Activated CD4-positive, alpha-beta T cell treated with anti-CD3 and anti-CD28 coated beads, Interleukin-2, Interleukin-6, amounts not matched to agents 100 ng/mL and 50 ng/mL, durations not matched to agents 16 hours and 8 hours (primary cell): Measurements from ENCODE around the gene SLBP.

Experiments used
- DNase-seq: peaks from one replicate; pipeline ENCODE4 v3.0.0-alpha.2; 2020

Gene SLBP

DNA sequence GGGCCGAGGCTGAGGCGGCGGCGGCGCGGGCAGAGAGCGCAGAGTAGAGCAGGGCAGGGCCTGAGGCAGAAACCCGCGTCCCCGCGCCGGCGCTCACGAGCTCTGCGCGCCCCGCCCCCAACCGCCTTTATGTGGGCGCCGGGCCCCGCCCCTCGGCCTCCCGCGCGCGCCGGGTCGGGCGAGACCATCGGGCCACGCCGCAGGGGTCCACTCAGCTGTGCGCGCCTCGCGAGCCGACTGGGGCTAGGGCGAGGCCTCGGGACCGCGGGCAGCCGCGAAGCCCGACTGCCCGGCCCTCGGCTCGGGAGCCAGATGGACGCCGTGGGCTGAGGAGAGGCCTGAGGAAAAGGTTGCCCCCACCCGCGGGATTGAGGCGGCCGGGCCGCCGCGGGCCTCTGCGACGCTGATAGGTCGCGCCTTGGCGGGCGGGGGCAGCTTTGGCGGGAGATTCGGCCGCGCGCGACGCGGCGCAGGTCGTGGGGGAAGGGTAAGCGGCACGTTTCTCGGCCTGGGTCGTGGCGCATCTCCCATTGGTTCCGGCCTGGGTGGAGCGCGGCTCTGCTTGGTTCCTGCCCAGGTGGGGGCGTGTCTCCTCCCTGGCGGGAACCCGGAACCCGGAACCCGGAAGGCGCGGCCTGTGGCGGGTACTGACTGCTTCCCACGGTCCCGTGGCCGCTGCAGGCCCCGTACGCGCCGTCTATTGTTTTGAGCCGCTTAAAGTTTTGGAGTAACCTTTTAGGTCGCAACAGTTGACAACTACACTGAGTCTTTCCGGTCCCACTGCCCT, at the start of gene SLBP:
Gene SLBP (minus strand): TSS at position 104 of the 787 bp plus-strand sequence. CDS start 131 bp downstream, outside the sequence.
- peak; percentile 99 for DNase-seq

DNA sequence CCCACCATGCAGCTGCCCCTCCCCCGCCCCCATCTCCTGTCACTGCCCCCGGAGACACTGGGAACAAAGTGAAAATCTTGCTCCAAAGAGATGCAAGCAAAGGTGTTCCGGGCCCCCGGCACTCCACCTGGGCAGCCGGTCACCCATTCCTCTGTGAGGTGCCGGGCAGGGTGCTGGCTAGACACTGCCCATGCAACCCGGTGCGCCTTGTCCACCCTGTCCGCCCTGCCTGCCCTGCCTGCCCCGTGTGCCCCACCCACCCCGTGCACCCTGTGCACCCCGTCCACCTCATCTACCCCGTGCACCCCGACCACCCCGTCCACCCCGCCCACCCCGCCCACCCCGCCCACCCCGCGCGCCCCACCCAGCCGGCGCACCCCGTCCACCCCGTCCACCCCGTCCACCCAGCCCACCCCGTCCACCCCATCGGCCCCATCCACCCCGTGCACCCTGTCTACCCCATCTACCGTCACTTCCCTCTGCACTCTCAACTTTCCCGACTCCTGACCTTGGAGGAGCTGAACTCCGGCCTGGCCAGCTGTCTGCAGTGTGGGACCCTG, 49.1 kb upstream of the SLBP start:
- no peak for DNase-seq

DNA sequence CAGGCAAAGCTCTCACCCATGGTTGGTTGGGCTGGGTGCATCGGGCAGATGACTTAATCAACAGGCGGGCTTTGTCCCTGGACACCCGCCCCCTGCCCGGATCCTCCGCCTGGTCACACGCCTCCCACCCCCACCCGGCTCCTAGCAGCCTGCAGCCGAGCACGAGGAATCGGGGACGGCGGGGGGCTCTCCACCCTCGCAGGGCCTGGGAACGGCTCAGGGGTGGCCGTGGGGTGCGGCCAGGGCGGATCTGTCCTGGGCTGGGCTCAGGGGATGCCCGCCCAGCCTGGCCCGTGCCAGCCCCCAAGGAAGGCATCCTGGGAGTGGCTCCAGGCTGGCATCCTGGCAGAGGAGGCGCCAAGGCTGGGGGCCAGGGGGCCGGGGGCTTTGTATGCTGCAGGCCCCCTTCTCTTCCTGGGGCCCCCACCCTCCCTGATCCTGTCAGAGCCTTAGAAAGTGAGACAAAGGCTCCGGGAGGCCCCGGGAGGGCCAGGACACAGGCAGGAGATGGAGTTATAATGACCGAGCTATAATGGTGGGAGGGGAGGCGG, 48.5 kb upstream of the SLBP start:
- DNase-seq, result no peak

DNA sequence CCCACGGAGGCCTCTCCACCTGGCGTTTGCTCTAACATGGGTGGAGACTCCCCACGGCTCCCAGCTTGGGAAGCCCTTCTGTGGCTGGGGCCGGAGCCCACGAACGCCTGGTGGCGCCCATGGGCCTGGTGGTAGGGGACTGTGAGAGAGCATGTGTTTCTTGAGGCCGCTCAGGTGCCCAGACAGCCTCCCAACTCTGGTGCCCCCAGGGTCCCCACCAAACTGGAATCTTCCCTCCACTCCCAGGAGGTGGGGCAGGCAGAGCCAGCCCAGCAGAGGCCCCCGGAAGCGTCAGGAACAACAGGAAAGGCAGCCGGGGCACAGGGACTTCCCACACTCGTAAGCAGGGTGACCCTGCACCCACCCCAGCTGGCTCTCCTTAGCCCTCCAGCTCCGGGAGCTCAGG, 47.7 kb upstream of the SLBP start:
- no peak for DNase-seq

DNA sequence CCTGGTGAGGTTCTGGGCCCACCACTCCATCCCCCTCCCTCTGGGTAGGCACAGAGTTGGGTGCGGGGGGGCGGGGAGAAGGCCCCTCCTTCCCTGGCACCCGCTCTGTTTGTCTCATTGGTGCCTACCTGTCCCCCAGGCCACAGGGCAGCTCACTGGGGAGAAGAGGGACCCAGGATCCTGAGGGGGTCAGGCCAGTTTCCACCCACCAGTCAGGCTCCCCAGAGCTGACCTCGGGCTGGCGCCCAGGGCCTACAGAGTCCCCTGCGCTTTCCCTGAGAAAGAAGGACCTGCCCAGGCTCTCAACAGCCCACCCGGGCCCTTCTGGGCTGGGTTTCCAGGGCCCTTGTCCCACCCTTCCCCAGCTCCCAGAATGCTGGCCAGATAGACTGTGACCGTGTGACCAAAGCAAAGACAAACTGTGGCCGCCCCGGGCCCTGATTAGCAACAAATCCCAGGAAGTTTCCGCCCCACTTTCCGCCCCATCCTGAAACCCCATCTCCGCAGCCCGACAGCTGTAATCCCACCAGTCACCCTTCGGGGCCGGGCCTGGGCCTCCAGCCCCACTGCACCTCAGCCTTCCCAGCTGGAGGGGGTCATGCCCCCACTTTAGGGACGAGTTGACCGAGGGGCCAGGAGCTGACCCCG, 47.2 kb upstream of the SLBP start:
- no peak for DNase-seq

DNA sequence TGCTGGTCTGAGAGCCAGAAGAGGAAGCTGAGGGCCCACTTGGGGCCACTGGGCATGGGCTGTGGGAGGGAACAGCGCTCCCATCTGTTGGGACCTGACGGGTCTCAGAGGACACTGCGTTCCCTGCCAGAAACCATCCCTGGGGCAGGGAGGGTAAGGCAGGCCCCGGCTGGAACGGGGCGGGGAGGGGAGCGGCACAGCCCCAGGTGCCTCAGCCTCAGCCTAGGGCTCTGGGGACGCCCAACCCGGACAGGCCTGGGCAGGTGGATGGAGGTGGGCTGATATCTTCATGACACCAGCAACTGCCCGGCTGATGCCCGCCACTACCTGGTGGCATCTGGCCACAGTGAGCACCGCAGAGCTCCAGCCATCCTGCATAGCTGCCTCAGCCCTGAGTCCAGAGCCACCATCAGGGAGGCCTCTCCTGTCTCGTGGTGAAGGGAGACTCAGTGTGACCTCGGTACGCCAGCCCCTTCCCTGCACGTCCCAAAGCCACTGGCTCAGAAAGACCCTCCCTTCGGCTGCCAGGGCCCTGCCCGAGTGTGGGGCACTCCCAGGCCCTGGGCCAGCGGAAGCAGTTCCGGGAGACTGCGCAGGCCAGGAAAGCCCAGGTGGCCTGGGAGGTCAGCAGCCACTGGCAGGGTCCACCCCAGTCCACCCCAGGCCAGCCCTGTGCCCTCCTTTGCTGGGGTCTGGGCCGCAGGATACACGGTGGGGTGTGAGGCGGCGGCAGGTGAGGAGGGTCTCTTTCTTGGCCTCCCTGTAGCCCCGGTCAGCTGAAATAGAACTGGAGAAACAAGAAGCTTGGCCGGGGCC, 46.4 kb upstream of the SLBP start:
- no peak for DNase-seq

DNA sequence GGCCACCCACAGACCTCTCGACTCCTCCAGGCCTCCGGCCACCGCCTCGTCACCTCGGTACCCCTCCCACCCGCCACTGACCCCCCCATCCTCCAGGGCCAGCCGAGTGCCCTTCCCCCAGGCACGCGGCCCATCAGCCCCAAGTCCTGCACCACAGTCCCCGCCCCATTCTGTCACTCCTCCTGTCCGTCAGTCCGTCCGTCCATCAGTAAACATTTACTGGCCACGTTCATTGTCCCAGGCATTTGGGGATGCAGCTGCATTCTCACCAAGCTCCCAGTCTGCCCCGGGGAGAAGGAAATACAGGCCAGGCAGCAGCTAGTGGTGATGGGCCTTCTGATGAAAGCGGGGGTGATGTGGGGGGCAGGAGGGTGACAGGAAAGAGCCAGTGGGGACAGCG, 45.7 kb upstream of the SLBP start:
- no peak for DNase-seq

DNA sequence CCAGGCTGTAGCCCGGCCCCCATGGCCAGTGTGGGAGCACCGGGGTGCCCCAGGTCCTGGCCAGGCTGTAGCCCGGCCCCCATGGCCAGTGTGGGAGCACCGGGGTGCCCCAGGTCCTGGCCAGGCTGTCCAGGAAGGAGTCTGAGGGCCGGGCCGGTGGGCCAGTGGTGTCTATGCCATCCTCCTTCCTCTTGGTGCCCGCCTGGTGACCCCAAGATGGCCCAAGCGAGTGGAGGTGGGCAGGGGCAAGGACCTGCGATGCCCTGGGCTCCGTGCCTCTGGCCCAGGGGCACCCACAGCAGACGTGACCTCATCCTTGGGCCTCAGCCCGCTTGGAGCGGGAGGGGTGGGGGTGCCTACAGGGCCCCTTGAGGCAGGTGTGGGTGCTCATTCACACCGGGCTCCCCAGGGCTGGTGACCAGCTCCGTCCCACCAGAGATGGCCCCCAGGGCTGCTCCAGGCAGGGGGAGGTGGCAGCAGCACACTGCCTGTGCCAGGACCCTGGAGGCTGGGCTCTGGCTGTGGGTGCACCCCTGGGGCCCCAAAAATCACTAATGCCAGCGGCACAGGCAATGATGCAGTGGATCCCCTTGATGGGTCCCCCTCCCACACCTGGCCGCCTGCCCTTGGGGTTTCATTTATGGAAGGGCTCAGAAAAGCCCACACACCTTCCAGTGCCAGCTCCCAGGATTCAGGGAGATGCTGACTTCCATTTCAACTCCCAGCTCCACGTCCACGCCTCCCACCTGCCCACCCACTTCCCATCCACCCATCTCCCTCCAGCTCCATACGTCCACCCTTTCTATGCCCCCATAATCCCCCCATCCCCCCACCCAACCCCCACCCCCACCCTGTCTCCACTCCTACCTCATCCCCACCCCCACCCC, 45.0 kb upstream of the SLBP start:
- DNase-seq, result no peak

DNA sequence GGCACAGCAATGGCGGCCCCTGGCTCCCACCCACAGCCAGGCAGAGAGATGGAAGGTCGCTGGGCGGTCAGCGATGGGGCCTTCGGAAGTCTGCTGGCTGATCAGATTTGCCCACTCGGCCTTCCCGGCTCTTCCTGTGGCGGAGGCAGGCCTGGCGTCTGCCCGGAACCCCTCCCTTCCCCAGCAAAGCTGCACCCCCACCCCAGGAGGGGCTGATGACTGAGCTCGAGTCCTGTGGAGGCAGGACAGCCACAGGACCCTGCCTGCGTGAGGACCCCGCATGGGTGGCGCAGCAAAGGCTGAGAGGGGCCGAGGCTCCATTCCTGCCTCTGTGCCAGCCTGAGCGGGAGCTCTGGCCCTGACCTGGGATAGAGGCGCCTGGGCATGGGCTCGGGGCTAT, 44.0 kb upstream of the SLBP start:
- no peak for DNase-seq

DNA sequence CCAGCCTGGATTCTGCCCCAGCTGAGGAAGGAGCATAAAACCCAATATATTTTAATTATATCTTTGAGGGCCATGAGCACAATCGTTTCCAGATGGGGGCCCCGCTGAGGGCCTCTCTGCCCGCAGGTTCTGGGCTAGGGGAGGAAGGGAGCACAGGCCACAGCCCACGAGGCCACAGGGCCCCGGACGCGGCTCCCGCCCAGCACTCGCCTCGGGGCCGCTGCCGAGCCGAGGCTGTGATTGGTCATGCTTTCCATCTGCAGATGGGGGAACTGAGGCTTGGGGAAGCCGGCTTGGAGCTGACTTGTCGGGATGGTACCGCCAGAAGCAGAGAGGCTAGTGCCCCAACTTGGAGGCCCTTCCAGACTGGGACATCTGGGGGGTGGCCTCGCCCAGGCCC, 43.2 kb upstream of the SLBP start:
- DNase-seq, result no peak

DNA sequence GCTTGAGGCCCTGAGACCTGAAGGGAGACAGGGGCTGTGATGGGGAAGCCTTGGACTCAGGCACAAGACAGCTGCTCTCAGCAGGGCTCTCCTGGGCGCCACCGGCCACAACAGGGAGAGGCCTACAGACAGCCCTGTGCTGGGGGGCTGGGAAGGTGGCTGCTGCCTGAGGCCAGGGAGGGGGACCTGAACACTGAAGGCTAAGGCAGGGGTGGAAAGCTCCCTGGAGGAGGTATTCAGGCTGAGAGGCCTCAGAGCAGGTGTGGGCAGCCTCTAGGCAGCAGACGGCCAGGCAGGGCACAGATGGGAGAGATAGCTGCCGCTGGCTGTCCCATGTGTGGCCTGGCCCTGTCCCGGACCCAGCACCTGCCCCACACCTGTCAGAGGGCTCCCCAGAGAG, 42.2 kb upstream of the SLBP start:
- no peak for DNase-seq

DNA sequence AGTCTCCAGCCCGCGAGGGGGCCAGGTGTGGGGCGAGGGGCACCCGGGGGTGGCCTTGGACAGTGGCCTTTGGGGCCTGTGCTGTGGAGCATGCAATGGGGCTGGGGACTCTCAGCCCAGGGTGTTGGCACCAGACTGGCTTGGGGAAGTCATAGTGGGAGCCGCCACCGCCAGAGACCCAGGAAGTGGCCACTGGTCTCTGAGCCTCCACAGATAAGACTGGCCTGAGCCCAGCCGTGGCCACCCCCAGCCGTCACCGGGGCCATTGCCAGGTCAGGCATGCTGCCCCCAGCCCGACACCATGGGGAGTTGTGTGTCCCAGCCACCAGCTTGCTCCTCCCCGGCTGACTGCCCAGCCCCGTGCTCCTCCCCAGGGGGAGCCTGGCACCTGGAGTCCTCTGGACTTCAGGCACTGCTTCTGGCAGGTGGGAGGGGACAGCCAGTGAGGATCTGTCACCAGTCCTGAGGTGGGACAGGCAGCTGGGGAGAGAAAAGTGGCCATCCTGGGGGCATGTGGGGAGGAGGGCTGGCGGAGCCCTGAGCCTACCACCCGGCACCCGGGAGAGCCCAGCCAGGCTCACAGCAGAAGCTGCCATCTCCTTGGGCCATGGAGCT, 41.7 kb upstream of the SLBP start:
- no peak for DNase-seq

DNA sequence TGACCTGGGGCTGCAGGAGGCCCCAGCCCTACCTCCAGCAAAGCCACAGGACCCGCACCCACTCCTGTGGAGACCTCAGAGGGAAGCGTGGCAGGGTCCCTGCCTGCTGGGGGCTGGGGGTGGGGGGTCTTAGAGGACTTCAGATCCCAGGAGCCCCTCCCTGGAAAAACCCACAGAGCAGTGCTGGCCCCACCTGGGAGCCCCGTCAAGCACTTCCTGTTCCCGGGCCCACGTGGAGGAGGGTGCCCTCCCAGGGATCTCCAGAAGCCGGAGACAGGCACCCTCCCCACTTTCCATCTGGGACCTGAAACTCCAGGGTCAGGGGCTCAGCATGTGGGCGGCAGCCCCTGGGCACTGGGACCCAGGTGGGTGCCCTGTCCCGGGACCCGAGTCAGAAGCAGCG, 41.2 kb upstream of the SLBP start:
- no peak for DNase-seq

DNA sequence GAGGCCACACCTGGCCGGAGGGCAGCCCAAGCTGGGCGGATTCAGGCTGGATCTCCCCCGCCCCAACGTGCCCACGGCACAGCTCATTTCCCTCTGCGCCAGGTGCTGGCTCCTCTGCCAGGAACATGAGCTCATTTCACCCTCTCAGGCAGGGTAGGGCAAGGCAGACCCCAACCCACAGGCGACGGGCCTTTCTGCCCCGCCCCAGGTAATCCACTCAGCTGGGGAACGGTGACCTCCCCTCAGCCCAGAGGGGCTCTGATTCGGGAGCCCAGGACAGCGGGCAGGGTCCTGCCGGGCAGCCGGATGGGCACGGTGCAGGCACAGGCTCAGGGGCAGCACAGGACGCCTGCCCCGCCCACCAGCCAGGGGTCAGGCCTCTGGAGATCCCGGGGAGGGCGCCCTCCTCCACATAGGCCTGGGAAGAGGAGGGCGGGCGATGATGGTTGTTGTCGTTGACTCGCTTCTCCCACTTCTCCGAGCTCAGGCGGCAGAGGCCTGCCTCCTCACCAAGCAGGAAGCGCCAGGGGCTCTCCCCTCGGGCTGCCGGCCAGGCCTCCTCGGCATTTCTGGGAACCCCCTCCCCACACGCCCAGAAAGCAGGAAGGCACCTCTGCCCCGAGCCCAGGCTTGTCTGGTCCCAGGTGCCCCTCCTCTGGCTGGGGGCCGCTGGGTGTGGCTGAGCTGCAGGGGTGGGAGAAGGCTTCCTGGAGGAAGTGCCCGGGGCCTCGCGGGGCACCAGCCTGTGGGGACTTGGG, 40.3 kb upstream of the SLBP start:
- peak; percentile 51 for DNase-seq

DNA sequence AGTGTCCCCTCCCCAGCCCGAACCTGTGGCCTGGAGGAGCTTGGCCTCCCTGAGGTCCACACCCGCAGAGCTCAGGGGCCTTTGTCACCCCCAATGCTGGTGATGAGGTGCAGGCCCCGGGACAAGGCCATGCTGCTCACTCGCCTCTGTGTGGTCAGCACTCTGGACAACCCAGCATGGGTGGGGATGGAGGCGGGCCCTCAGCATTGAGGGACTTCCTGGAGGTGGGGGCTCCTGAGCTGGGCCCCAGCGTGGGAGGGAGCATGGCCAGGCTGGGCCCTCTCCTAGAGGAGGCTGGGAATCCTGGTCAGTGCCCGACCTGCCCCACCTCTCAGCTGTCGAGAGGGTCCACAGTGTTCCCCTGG, 39.8 kb upstream of the SLBP start:
- DNase-seq, result no peak

DNA sequence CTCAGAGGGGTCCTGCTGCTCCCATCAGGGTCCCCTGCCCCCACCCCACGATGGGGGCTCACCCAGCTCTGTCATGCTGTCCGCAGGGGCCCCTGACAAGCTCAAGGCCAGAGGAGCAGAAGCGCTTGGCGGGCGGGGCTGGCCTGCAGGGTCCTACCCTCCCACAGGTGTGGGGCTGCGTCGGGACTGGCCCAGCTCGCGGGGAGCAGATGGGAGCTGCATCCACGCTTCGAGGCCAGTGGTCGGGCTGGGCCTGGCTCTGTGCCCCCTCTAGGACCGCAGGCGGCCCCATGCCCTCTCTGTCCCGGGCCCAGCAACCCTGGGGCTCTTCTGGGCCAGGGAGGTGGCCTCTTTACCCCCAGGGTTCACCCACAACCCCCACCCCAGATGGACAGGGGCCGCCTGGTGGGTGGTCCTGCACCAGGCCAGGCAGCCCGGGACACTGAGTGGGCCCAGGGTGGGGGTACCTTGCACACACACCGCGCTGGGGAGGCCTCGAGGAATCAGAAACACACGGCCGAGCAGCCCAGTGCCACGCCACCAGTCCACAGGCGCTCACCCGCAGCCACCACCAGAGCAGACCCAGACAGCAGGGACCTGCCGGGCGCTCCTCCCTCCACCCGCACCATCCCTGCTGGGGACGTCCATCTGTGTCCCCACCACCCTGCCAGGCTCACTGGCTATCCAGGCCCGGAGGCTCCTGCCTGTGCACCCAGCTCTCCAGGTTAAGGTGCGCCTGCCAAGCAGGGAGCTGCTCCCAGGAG, 39.2 kb upstream of the SLBP start:
- no peak for DNase-seq

DNA sequence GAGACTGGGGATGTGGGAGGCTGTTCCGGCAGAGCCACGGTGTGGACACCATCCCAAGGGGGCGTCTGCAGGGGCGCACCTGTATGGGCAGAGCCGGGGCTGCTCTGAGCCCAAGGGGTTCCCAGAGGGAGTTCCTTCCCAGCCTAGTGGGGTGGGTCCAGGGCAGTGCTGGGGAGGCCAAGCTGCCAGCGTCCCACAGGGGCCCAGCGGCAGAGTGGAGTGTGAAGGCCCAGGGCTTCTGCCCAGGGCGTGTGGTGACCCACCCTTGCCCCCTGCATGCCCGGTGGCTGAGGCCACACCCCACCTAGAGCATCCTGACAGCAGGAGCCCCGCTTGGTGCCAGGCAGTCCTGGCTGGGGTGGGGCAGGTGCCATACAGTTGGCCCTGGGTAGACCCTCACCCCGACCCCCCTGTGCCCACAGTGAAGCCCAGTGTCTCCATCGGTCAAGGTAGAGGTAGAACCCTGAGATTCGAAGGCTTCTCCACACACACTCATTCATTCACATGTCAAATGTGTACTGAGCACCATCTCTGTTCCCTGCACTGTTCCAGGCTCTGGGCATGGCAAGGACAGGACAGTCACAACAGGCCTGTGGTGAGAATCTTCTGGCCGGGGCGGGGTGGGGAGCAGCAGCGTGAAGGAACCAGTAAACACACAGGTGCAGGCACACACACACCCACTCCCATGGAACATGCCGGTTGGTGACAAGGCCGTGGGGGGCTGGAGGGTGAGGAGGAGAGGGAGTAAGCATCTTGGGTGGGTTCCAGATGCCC, 38.4 kb upstream of the SLBP start:
- no peak for DNase-seq

DNA sequence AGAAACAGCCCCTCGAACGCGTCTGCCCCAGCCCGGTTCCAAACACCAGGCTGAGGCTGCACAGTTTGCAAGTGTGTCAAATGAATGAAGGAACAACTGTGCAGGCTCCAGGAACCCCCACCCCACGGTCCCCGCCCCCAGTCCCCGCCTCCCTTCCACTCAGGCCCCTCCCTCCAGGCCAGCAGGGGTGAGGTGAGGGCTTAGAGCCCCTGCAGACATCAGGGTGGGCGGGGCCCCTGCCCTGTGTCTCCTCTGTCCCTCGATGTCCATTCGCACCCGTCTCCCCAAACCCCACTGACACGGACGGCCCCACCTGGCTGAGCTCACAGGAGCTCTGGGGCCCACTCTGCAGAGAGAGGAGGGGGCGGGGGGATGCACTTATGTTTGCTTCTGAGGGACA, 37.7 kb upstream of the SLBP start:
- DNase-seq, result no peak

DNA sequence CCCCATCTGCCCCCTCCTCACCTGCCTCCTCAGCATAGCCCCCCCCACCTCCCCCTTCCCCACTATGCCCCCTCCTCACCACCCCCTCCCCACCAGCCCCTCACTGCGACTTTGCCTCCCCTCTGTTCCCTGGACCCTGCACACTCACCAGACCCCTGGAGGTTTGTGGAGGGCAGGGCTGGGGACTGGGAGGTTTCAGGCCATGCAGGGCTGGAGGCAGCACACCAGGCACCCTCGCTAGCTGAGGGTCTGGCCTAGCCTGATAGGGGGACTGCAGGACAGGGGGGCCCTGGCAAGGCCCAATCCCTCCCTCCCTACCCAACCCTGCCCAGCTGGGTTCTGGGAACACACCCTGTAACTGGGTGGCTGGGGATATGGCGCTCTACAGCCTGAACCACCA, 37.3 kb upstream of the SLBP start:
- DNase-seq, result no peak
